ENCODE data around the gene KCNAB2. TPM values are rescaled to one million over a fixed set of nuclear protein-coding genes. Genes with fewer than 3 reads are reported as not detected.

The KCNAB2 gene
- total RNA-seq, 1 experiment from 2014 or later, result 28.5 TPM

GRCh38 chr1:6100861-6101783 is 55.4 kb downstream of the KCNAB2 start:
- Histone ChIP-seq H3K4me1 (ENCODE audit: insufficient read depth, low read length) (no peaks in the 10 kb centered on the region), H3K36me3 (ENCODE audit: low read depth, low read length) (no peaks in the 10 kb centered on the region), H3F3A (ENCODE audit: low read length, unreplicated experiment) (no peaks in the 10 kb centered on the region), H3K4me2 (ENCODE audit: low read length) (no peak overlapping the region), H3K9me3 (ENCODE audit: low read length) (no peaks in the 10 kb centered on the region), H4K20me1 (ENCODE audit: low read length) (no peaks in the 10 kb centered on the region), H2AFZ (ENCODE audit: low read length) (no peak overlapping the region), H3K4me3 (ENCODE audit: low read length) (no peak overlapping the region), H3K9ac (ENCODE audit: low read length) (no peak overlapping the region), H3K9me2 (replicated peaks; ENCODE audit: low read length) (no peaks in the 10 kb centered on the region), H3K27ac (ENCODE audit: low read length) (no peak overlapping the region), H3K27me3 (ENCODE audit: low read length) (no peaks in the 10 kb centered on the region), H3K79me2 (ENCODE audit: low read length) (no peaks in the 10 kb centered on the region)
- intact Hi-C loops (cut with micrococcal nuclease), result no loop called here
- POLR2A ChIA-PET (ENCODE audit: unreplicated experiment), result no interaction called here
- TF ChIP-seq CTCF (conservative IDR thresholded peaks at IDR 0.05; ENCODE audit: low read depth, low read length), result no peak
- TF ChIP-seq EZH2 (IDR thresholded peaks at IDR 0.05; ENCODE audit: low read length, unreplicated experiment), result no peak
- no TSS peak for BruUV-seq (replicated peaks)
- DNase-seq, result no peak
- ATAC-seq, result no peak
- CTCF ChIA-PET, result no interaction called here

- no peaks in the 10 kb centered on the region for H3K9me3 ChIP-seq (ENCODE audit: low read length)
- no peak overlapping the region for H2AFZ ChIP-seq (ENCODE audit: low read length)
- H3F3A ChIP-seq (ENCODE audit: low read length, unreplicated experiment), result no peaks in the 10 kb centered on the region
- intact Hi-C loops (cut with micrococcal nuclease), result no loop called here
- no peaks in the 10 kb centered on the region for H3K79me2 ChIP-seq (ENCODE audit: low read length)
- no peak for DNase-seq
- CTCF ChIA-PET, result no interaction called here
- no peak overlapping the region for H3K4me2 ChIP-seq (ENCODE audit: low read length)
- H3K4me3 ChIP-seq (ENCODE audit: low read length), result no peak overlapping the region
- no peak overlapping the region for H3K27ac ChIP-seq (ENCODE audit: low read length)
- H3K4me1 ChIP-seq (ENCODE audit: insufficient read depth, low read length), result no peaks in the 10 kb centered on the region
- H3K9ac ChIP-seq (ENCODE audit: low read length), result no peak overlapping the region
- no peaks in the 10 kb centered on the region for H4K20me1 ChIP-seq (ENCODE audit: low read length)
- no peak for ATAC-seq
- POLR2A ChIA-PET (ENCODE audit: unreplicated experiment), result no interaction called here
- TF ChIP-seq EZH2 (IDR thresholded peaks at IDR 0.05; ENCODE audit: low read length, unreplicated experiment), result no peak
- no peak for TF ChIP-seq EZH2phosphoT487 (IDR thresholded peaks at IDR 0.05; ENCODE audit: borderline replicate concordance, low read length)
- TF ChIP-seq CTCF (conservative IDR thresholded peaks at IDR 0.05; ENCODE audit: low read depth, low read length), result no peak
- H3K9me2 ChIP-seq (replicated peaks; ENCODE audit: low read length), result no peaks in the 10 kb centered on the region
- H3K36me3 ChIP-seq (ENCODE audit: low read depth, low read length), result no peaks in the 10 kb centered on the region
- H3K27me3 ChIP-seq (ENCODE audit: low read length), result no peaks in the 10 kb centered on the region
- BruUV-seq (replicated peaks), result no TSS peak
These were observed 56.3 kb downstream of the KCNAB2 start for GRCh38 chr1:6101826-6102531.

- POLR2A ChIA-PET (ENCODE audit: unreplicated experiment), result no interaction called here
- intact Hi-C loops (cut with micrococcal nuclease), result no loop called here
- no peaks in the 10 kb centered on the region for H3K27me3 ChIP-seq (ENCODE audit: low read length)
- no peak overlapping the region for H3K4me2 ChIP-seq (ENCODE audit: low read length)
- H3K4me1 ChIP-seq (ENCODE audit: insufficient read depth, low read length), result no peaks in the 10 kb centered on the region
- DNase-seq, result no peak
- no peak overlapping the region for H3K4me3 ChIP-seq (ENCODE audit: low read length)
- H2AFZ ChIP-seq (ENCODE audit: low read length), result no peak overlapping the region
- no peak overlapping the region for H3K9ac ChIP-seq (ENCODE audit: low read length)
- H3K79me2 ChIP-seq (ENCODE audit: low read length), result no peaks in the 10 kb centered on the region
- CTCF ChIA-PET, result no interaction called here
- no peaks in the 10 kb centered on the region for H3K9me3 ChIP-seq (ENCODE audit: low read length)
- H3K36me3 ChIP-seq (ENCODE audit: low read depth, low read length), result no peaks in the 10 kb centered on the region
- BruUV-seq (replicated peaks), result no TSS peak
- H3F3A ChIP-seq (ENCODE audit: low read length, unreplicated experiment), result no peaks in the 10 kb centered on the region
- no peaks in the 10 kb centered on the region for H4K20me1 ChIP-seq (ENCODE audit: low read length)
- ATAC-seq, result no peak
- no peak overlapping the region for H3K27ac ChIP-seq (ENCODE audit: low read length)
- TF ChIP-seq CTCF (conservative IDR thresholded peaks at IDR 0.05; ENCODE audit: low read depth, low read length), result no peak
- no peaks in the 10 kb centered on the region for H3K9me2 ChIP-seq (replicated peaks; ENCODE audit: low read length)
These were observed 56.8 kb downstream of the KCNAB2 start for GRCh38 chr1:6102532-6102845.
